ENCODE data around the gene PPP2R5C. TPM values are rescaled to one million over a fixed set of nuclear protein-coding genes. Genes with fewer than 3 reads are reported as not detected.
"Not testable (repeated sequence)": the region's sequence is repeated elsewhere in the genome, so short reads cannot be mapped to it uniquely, and the experiment has no call there.

Gene PPP2R5C
- total and polyA plus RNA-seq, 2 of the 4 experiments (the other 2 are of a cell fraction): 65.9 to 78.7 TPM

- H3K23ac ChIP-seq (ENCODE audit: low read depth, low read length); H3K4me1 ChIP-seq (ENCODE audit: control insufficient read depth, insufficient read depth, low read length); H3K27ac ChIP-seq (ENCODE audit: insufficient read depth, low read length); H4K8ac ChIP-seq (ENCODE audit: low read depth in 2 of 2, low read length in 2 of 2); H2BK20ac ChIP-seq (ENCODE audit: low read depth, low read length); H2BK15ac ChIP-seq (ENCODE audit: low read depth, low read length); H3K27me3 ChIP-seq (ENCODE audit: control insufficient read depth, insufficient read depth, low read length); POLR2A ChIA-PET (ENCODE audit: unreplicated experiment); ATAC-seq (ENCODE audit: low read depth); H2BK120ac ChIP-seq (ENCODE audit: low read depth, low read length); H3K4me3 ChIP-seq (ENCODE audit: insufficient read depth, low read depth, low read length); intact Hi-C loops (cut with micrococcal nuclease); DNase-seq; H2AK5ac ChIP-seq (ENCODE audit: low read depth, low read length); H2AK9ac ChIP-seq (replicated peaks; ENCODE audit: low read depth, low read length, poor library complexity); H2AFZ ChIP-seq (replicated peaks; ENCODE audit: low read length, poor library complexity); BruUV-seq (replicated peaks); H3K18ac ChIP-seq (ENCODE audit: low read depth, low read length); H3K4me2 ChIP-seq (ENCODE audit: low read depth, low read length); dilution Hi-C loops (cut with HindIII; ENCODE audit: low sequenced_read_pairs, unreplicated experiment); H4K91ac ChIP-seq (ENCODE audit: insufficient read depth, low read depth, low read length); H4K5ac ChIP-seq (ENCODE audit: low read depth, low read length); H3K14ac ChIP-seq (replicated peaks; ENCODE audit: low read depth, low read length); H3K9me3 ChIP-seq (ENCODE audit: control insufficient read depth, insufficient read depth, low read length): not testable (repeated sequence)
- 100% methylated on average over 1 of the region's 2 CpGs; no CpG with 5 or more reads in 1 of the 2 experiments for WGBS, 2 experiments (ENCODE audit: extremely low coverage in 2 of 2, insufficient read length in 1 of 2)
- CTCF ChIA-PET: interaction anchor here (0.6 kb wide), 2 partner anchors 13 to 114 kb away, joined by 3 to 4 read pairs; no protein-coding TSS in a partner anchor
- Histone ChIP-seq H3K36me3 (ENCODE audit: control insufficient read depth, insufficient read depth, low read length) (peaks cover 11% of the 10 kb centered on the region), H4K20me1 (ENCODE audit: insufficient read depth, low read length) (peaks cover 73% of the 10 kb centered on the region), H3K4ac (ENCODE audit: low read depth, low read length) (peak overlapping the region; percentile 77; the same call in 1 of the 2 replicates), H3K9me1 (ENCODE audit: insufficient read depth, low read length) (peaks cover 16% of the 10 kb centered on the region), H2BK5ac (ENCODE audit: low read depth, low read length, poor library complexity, severe bottlenecking) (peak overlapping the region; percentile 73), H3K56ac (ENCODE audit: extremely low read depth, insufficient read depth, low read length) (peak overlapping the region; percentile 17; the same call in 1 of the 2 replicates), H3K9ac (ENCODE audit: low read depth, low read length) (peak overlapping the region; percentile 14; the same call in 1 of the 2 replicates), H3K79me1 (ENCODE audit: low read depth in 1 of 2, low read length in 2 of 2) (peaks cover 0 to 48% of the 10 kb centered on the region in 2 experiments; a peak in 2 of 4 replicates)
- in situ Hi-C loops (cut with MboI; ENCODE audit: low sequenced_read_pairs): loop anchor here (25.0 kb wide), 1 partner anchor 341 kb away; the partner anchor contains the start of genes MOK and ZNF839
- peak; percentile 29; the same call in 1 of the 2 replicates for TF ChIP-seq CEBPB (IDR thresholded peaks at IDR 0.05; ENCODE audit: low read depth, low read length)
These were observed 209.9 kb downstream of the PPP2R5C start for GRCh38 chr14:101971458-101971857.
